CD14-positive monocyte (primary cell): ENCODE results near the gene NLRP8. TPM values are rescaled to one million over a fixed set of nuclear protein-coding genes. Genes with fewer than 3 reads are reported as not detected.
"Not testable (repeated sequence)": the region's sequence is repeated elsewhere in the genome, so short reads cannot be mapped to it uniquely, and the experiment has no call there.

Source experiments
- DNase-seq, 3 donors: peaks; one replicate each; pipeline ENCODE4 v3.0.0-alpha.2; 2011 to 2022
- H2AFZ ChIP-seq: 2 replicates; pipeline ENCODE4 v1.6.0; 2012; ENCODE audit warnings: mild to moderate bottlenecking, low read depth, low read length, inconsistent platforms; ENCODE audit not compliant: insufficient read depth, poor library complexity, severe bottlenecking
- H3K27ac ChIP-seq, 2 donors: 1 replicate in 1 of 2; 2 replicates in 1 of 2; pipeline ENCODE4 v1.5.1; 2012 to 2013; ENCODE audit warnings: low read length in 2 of 2, control low read depth in 1 of 2, inconsistent platforms in 1 of 2, low read depth in 1 of 2, mild to moderate bottlenecking in 1 of 2
- H3K27me3 ChIP-seq, 2 donors: one replicate each; pipeline versions ENCODE4 v1.6.0 to v1.6.1; 2011 to 2013; ENCODE audit warnings: low read length in 2 of 2; ENCODE audit not compliant: control insufficient read depth in 2 of 2, insufficient read depth in 2 of 2
- H3K36me3 ChIP-seq, 2 donors: replicated peaks in 1 of 2; 1 replicate in 1 of 2; 2 replicates in 1 of 2; pipeline versions ENCODE4 v1.5.1 to v1.6.1; 2012 to 2013; ENCODE audit warnings: low read length in 2 of 2, control low read depth in 1 of 2, inconsistent platforms in 1 of 2, mild to moderate bottlenecking in 1 of 2; ENCODE audit not compliant: insufficient read depth in 2 of 2, control insufficient read depth in 1 of 2
- H3K4me1 ChIP-seq, 2 donors: 1 replicate in 1 of 2; 2 replicates in 1 of 2; pipeline versions ENCODE4 v1.5.1 to v1.6.1; 2012 to 2013; ENCODE audit warnings: low read length in 2 of 2, control low read depth in 1 of 2, inconsistent platforms in 1 of 2, mild to moderate bottlenecking in 1 of 2, moderate library complexity in 1 of 2; ENCODE audit not compliant: insufficient read depth in 2 of 2, control insufficient read depth in 1 of 2
- H3K4me2 ChIP-seq: replicated peaks from 2 replicates; pipeline ENCODE3; 2012; ENCODE audit warnings: low read length, moderate library complexity, mild to moderate bottlenecking; ENCODE audit not compliant: poor library complexity, severe bottlenecking; ENCODE audit errors: extremely low read depth
- H3K4me3 ChIP-seq, 3 experiments: fragments of 200-600 bp in 1 of 3; sonication (generic) in 1 of 3; replicated peaks in 1 of 3; 1 replicate in 2 of 3; 2 replicates in 1 of 3; pipeline ENCODE4 v1.5.1; 2011 to 2013; ENCODE audit warnings: low read length in 3 of 3, mild to moderate bottlenecking in 3 of 3, control low read depth in 2 of 3, low read depth in 2 of 3, inconsistent platforms in 1 of 3, moderate library complexity in 1 of 3
- H3K79me2 ChIP-seq: 2 replicates; pipeline ENCODE4 v1.6.0; 2012; ENCODE audit warnings: mild to moderate bottlenecking, control low read depth, inconsistent platforms, low read length, moderate library complexity; ENCODE audit not compliant: insufficient read depth
- H3K9ac ChIP-seq: 2 replicates; pipeline ENCODE4 v1.6.0; 2017; ENCODE audit warnings: low read length, mild to moderate bottlenecking; ENCODE audit not compliant: insufficient read depth, poor library complexity, severe bottlenecking
- H3K9me3 ChIP-seq, 2 donors: replicated peaks in 1 of 2; 1 replicate in 1 of 2; 2 replicates in 1 of 2; pipeline versions ENCODE4 v1.5.1 to v1.6.1; 2012 to 2013; ENCODE audit warnings: low read length in 2 of 2, control low read depth in 1 of 2; ENCODE audit not compliant: control insufficient read depth in 1 of 2, insufficient read depth in 1 of 2
- H4K20me1 ChIP-seq: 2 replicates; pipeline ENCODE4 v1.6.0; 2012; ENCODE audit warnings: mild to moderate bottlenecking, low read length, control low read depth, moderate library complexity; ENCODE audit not compliant: insufficient read depth
- H3K27ac Mint-ChIP-seq, 7 donors: one replicate each; pipeline ENCODE4 v1.8.0; 2020; ENCODE audit warnings: mild to moderate bottlenecking in 7 of 7, mixed read lengths in 7 of 7, moderate library complexity in 6 of 7, inconsistent platforms in 2 of 7
- H3K27me3 Mint-ChIP-seq, 3 donors: one replicate each; pipeline ENCODE4 v1.8.0; 2021 to 2022; ENCODE audit warnings: low read depth in 3 of 3, mild to moderate bottlenecking in 3 of 3, mixed read lengths in 3 of 3, moderate library complexity in 3 of 3, inconsistent platforms in 1 of 3
- H3K36me3 Mint-ChIP-seq, 2 donors: one replicate each; pipeline ENCODE4 v1.8.0; 2020; ENCODE audit warnings: mixed read lengths in 2 of 2, inconsistent platforms in 1 of 2, mild to moderate bottlenecking in 1 of 2
- H3K4me1 Mint-ChIP-seq: one replicate; pipeline ENCODE4 v1.8.0; 2020; ENCODE audit warnings: mild to moderate bottlenecking, mixed read lengths
- H3K4me3 Mint-ChIP-seq, 2 donors: one replicate each; pipeline ENCODE4 v1.8.0; 2020; ENCODE audit warnings: mild to moderate bottlenecking in 2 of 2, mixed read lengths in 2 of 2, moderate library complexity in 1 of 2
- H3K9me3 Mint-ChIP-seq, 7 donors: one replicate each; pipeline ENCODE4 v1.8.0; 2020 to 2022; ENCODE audit warnings: mixed read lengths in 7 of 7, mild to moderate bottlenecking in 6 of 7, moderate library complexity in 6 of 7, inconsistent platforms in 2 of 7
- WGBS: methylation state at CpG from one replicate; pipeline ENCODE4 v1.1.5; 2013; ENCODE audit warnings: missing lambda C conversion rate; ENCODE audit not compliant: insufficient coverage; 5-methylcytosine and 5-hydroxymethylcytosine counted together
- intact Hi-C, 2 donors: fragments of 100-400 bp; cut with micrococcal nuclease; formaldehyde crosslinking; loops; one replicate each; pipeline versions ENCODE4 v1.15.0 to v1.15.1; 2023
- polyA plus RNA-seq, 3 donors: library from polyadenylated mRNA; depleted of rRNA in 1 of 3; unstranded in 2 of 3; stranded (reverse) in 1 of 3; fragments of 300-500 nt in 2 of 3; fragments of >200 nt in 1 of 3; fragmentation: Illumina TruSeq in 2 of 3; gene quantifications; 1 replicate in 2 of 3; 2 replicates in 1 of 3; pipeline ENCODE4 v1.2.3, GENCODE V29; 2012 to 2021
- TF ChIP-seq, protein P1 (sequence below): fragments of 200-600 bp; IDR thresholded peaks from one replicate; pipeline ENCODE4 v1.8.0; 2022; ENCODE audit warnings: antibody characterized with exemption, mild to moderate bottlenecking

NLRP8 gene
- polyA plus RNA-seq, 3 donors = not detected

- DNase-seq, H2AFZ ChIP-seq, H3K27ac ChIP-seq, H3K4me1 ChIP-seq, H3K27me3 ChIP-seq, H3K4me3 ChIP-seq, H3K27me3 Mint-ChIP-seq, H3K4me3 Mint-ChIP-seq, H3K36me3 ChIP-seq, H3K27ac Mint-ChIP-seq, H3K36me3 Mint-ChIP-seq, intact Hi-C loops, H3K4me2 ChIP-seq, H3K4me1 Mint-ChIP-seq, H3K9ac ChIP-seq, H4K20me1 ChIP-seq, H3K79me2 ChIP-seq: not testable (repeated sequence)
- peaks cover 37 to 55% of the 10 kb centered on the region in 2 donors for H3K9me3 ChIP-seq
- whole genome bisulfite sequencing = 83% methylated on average over 1 of the region's 7 CpGs
- peaks cover 18 to 58% (median 34%) of the 10 kb centered on the region in 7 donors for H3K9me3 Mint-ChIP-seq
These were observed 72.8 kb downstream of the NLRP8 start for GRCh38 chr19:56020355-56020975.

- H3K4me2 ChIP-seq = no peak overlapping the region
- no peaks in the 10 kb centered on the region for H3K4me1 Mint-ChIP-seq
- WGBS = 90% methylated on average over 14 of the region's 15 CpGs
- no peaks in the 10 kb centered on the region for H3K36me3 Mint-ChIP-seq
- H3K9ac ChIP-seq = no peak overlapping the region
- H3K79me2 ChIP-seq = no peaks in the 10 kb centered on the region
- H3K27me3 Mint-ChIP-seq = no peaks in the 10 kb centered on the region
- intact Hi-C loops = no loop called here
- peaks cover 44 to 55% of the 10 kb centered on the region in 2 donors for H3K9me3 ChIP-seq
- H4K20me1 ChIP-seq = no peaks in the 10 kb centered on the region
- H3K27ac ChIP-seq = no peak overlapping the region
- no peak overlapping the region for H3K27ac Mint-ChIP-seq
- DNase-seq = no peak
- no peaks in the 10 kb centered on the region for H3K36me3 ChIP-seq
- TF ChIP-seq, protein P1, sequence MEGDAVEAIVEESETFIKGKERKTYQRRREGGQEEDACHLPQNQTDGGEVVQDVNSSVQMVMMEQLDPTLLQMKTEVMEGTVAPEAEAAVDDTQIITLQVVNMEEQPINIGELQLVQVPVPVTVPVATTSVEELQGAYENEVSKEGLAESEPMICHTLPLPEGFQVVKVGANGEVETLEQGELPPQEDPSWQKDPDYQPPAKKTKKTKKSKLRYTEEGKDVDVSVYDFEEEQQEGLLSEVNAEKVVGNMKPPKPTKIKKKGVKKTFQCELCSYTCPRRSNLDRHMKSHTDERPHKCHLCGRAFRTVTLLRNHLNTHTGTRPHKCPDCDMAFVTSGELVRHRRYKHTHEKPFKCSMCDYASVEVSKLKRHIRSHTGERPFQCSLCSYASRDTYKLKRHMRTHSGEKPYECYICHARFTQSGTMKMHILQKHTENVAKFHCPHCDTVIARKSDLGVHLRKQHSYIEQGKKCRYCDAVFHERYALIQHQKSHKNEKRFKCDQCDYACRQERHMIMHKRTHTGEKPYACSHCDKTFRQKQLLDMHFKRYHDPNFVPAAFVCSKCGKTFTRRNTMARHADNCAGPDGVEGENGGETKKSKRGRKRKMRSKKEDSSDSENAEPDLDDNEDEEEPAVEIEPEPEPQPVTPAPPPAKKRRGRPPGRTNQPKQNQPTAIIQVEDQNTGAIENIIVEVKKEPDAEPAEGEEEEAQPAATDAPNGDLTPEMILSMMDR = no peak
- H3K27me3 ChIP-seq = no peaks in the 10 kb centered on the region
- H2AFZ ChIP-seq = no peak overlapping the region
- H3K4me1 ChIP-seq = no peaks in the 10 kb centered on the region
- H3K9me3 Mint-ChIP-seq = peaks cover 16 to 69% (median 57%) of the 10 kb centered on the region in 7 donors
- H3K4me3 ChIP-seq = no peak overlapping the region
- no peak overlapping the region for H3K4me3 Mint-ChIP-seq
These were observed 79.1 kb downstream of the NLRP8 start for GRCh38 chr19:56026769-56027168.

Other genes with a start within 250 kb of the NLRP8 start
- gene NLRP9, start 209.4 kb upstream of the NLRP8 start, polyA plus RNA-seq = not detected
- 1 to 10 TPM in 2 of 3 donors, under 1 TPM in 1; 0.33 to 8.4 (median 7.9) TPM for gene RFPL4A, start 188.7 kb upstream of the NLRP8 start, polyA plus RNA-seq
- 1 to 10 TPM in 2 of 3 donors, not detected in 1; 1.1 to 1.3 TPM for gene RFPL4AL1, start 178.7 kb upstream of the NLRP8 start, polyA plus RNA-seq
- not detected for gene NLRP11, start 115.8 kb upstream of the NLRP8 start, polyA plus RNA-seq
- not detected for gene NLRP4, start 111.3 kb upstream of the NLRP8 start, polyA plus RNA-seq
- not detected for gene NLRP13, start 15.5 kb upstream of the NLRP8 start, polyA plus RNA-seq
- gene NLRP5, start 38.9 kb downstream of the NLRP8 start, polyA plus RNA-seq = not detected
- gene ZNF787, start 173.5 kb downstream of the NLRP8 start, polyA plus RNA-seq = 10 to 100 TPM in 1 of 3 donors, 1 to 10 TPM in 2; 1.2 to 16.2 (median 1.8) TPM
- gene ZNF444, start 193.5 kb downstream of the NLRP8 start, polyA plus RNA-seq = 1 to 10 TPM; 2.7 to 6.9 (median 3.5) TPM
- gene GALP, start 228.2 kb downstream of the NLRP8 start, polyA plus RNA-seq = not detected
- gene ZSCAN5B, start 250.0 kb downstream of the NLRP8 start, polyA plus RNA-seq = not detected